Spinal cord (tissue), 10 donors: Measurements from ENCODE around the gene NACC1. TPM values are rescaled to one million over a fixed set of nuclear protein-coding genes. Genes with fewer than 3 reads are reported as not detected.

Experiments
- DNase-seq, 6 donors: peaks; one replicate each; pipeline versions ENCODE4 v3.0.0 to v3.0.0-alpha.2; 2013 to 2015; ENCODE audit warnings: low spot score in 6 of 6, low read depth in 4 of 6
- H3K27ac ChIP-seq: one replicate; pipeline ENCODE4 v1.5.1; 2013; ENCODE audit warnings: low read depth, low read length, control low read depth
- H3K27me3 ChIP-seq: one replicate; pipeline ENCODE4 v1.6.1; 2013; ENCODE audit warnings: low read length; ENCODE audit not compliant: control insufficient read depth, insufficient read depth
- H3K36me3 ChIP-seq: one replicate; pipeline ENCODE4 v1.6.1; 2013; ENCODE audit warnings: low read length; ENCODE audit not compliant: control insufficient read depth, insufficient read depth
- H3K4me1 ChIP-seq: one replicate; pipeline ENCODE4 v1.6.1; 2013; ENCODE audit warnings: low read length; ENCODE audit not compliant: control insufficient read depth, insufficient read depth
- H3K4me3 ChIP-seq: one replicate; pipeline ENCODE4 v1.5.1; 2013; ENCODE audit warnings: low read depth, low read length, control low read depth
- H3K9me3 ChIP-seq: one replicate; pipeline ENCODE4 v1.6.1; 2013; ENCODE audit warnings: low read length; ENCODE audit not compliant: control insufficient read depth, insufficient read depth
- WGBS: methylation state at CpG from one replicate; pipeline ENCODE4 v1.1.5; 2013; ENCODE audit warnings: missing lambda C conversion rate; ENCODE audit not compliant: insufficient coverage; 5-methylcytosine and 5-hydroxymethylcytosine counted together
- long read RNA-seq, 4 donors: transcript quantifications; one replicate each; lab custom pipeline, GENCODE V29; 2026
- polyA plus RNA-seq, 2 donors: library from polyadenylated mRNA; unstranded; fragments of 120-200 nt; gene quantifications; one replicate each; pipeline ENCODE4 v1.2.1, GENCODE V29; 2013; ENCODE audit not compliant: insufficient read length in 2 of 2
- total RNA-seq, 2 donors: library from RNA; depleted of rRNA in 1 of 2; stranded (reverse); fragments of 120-200 nt in 1 of 2; fragments of >200 nt in 1 of 2; gene quantifications; one replicate each; pipeline versions ENCODE4 v1.2.3 to v1.2.4, GENCODE V29; 2013 to 2014
- donor health status: healthy.

NACC1 gene
- total RNA-seq (10 to 100 TPM; 13.3 to 23.3 TPM), polyA plus RNA-seq (10 to 100 TPM; 44.7 to 45.7 TPM)
- long read RNA-seq, donor 1, full-length matches to known transcripts, result 5 of 5 reads
- long read RNA-seq, donor 1, partial matches to known transcripts, result 0 of 5 reads
- long read RNA-seq, donor 1, other reads (novel, unspliced or antisense), result 0 of 5 reads
- long read RNA-seq, donor 2, full-length matches to known transcripts, result 6 of 17 reads
- long read RNA-seq, donor 2, partial matches to known transcripts, result 0 of 17 reads
- long read RNA-seq, donor 2, other reads (novel, unspliced or antisense), result 11 of 17 reads
- long read RNA-seq, donor 3, full-length matches to known transcripts, result 2 of 2 reads
- long read RNA-seq, donor 3, partial matches to known transcripts, result 0 of 2 reads
- long read RNA-seq, donor 3, other reads (novel, unspliced or antisense), result 0 of 2 reads
- long read RNA-seq, donor 4, full-length matches to known transcripts, result 2 of 2 reads
- long read RNA-seq, donor 4, partial matches to known transcripts, result 0 of 2 reads
- long read RNA-seq, donor 4, other reads (novel, unspliced or antisense), result 0 of 2 reads

DNA sequence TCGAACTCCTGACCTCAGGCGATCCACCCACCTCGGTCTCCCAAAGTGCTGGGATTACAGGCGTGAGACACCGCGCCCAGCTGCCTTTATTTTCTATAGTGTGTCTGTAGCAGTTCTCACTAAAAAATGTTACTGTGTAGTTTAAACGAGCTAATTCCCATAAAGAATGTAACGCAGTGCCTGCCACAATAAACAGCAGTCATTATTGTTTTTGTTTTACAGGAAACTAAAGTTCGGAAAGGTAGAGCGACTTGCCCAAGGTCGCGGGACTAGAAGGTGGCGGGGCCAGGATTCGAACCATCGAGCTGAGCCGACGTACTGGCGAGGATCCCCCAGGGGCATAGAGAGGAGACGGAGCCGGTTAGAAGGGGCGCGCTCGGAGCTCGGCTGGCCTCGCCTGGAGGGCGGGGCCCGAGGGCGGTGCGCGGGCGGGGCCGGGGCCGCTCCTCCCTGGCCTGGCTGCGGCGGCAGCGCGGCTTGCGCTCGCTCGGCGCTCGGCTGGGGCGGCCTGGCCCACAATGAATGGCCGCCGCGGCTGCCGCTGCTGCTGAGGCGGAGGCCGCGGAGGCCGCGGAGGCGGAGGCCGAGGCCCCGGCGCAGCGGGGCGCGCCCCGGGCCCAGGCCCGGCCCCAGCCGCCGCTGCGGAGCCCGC lies at the start of gene NACC1:
Gene NACC1, plus strand, starts transcription at position 493 of the 652 bp plus-strand sequence. CDS start 16,944 bp downstream, outside the sequence.
- Histone ChIP-seq H3K27ac (peak within 1 kb of the TSS; percentile 61), H3K4me1 (peaks cover 51% of the 10 kb centered on the region), H3K9me3 (no peaks in the 10 kb centered on the region), H3K4me3 (peak within 1 kb of the TSS; percentile 94), H3K27me3 (no peaks in the 10 kb centered on the region), H3K36me3 (peaks cover 47% of the 10 kb centered on the region)
- DNase-seq, result peak; percentile 69 to 97 (median 84)
- WGBS, result 1% methylated on average over 58 of the region's 65 CpGs

DNA sequence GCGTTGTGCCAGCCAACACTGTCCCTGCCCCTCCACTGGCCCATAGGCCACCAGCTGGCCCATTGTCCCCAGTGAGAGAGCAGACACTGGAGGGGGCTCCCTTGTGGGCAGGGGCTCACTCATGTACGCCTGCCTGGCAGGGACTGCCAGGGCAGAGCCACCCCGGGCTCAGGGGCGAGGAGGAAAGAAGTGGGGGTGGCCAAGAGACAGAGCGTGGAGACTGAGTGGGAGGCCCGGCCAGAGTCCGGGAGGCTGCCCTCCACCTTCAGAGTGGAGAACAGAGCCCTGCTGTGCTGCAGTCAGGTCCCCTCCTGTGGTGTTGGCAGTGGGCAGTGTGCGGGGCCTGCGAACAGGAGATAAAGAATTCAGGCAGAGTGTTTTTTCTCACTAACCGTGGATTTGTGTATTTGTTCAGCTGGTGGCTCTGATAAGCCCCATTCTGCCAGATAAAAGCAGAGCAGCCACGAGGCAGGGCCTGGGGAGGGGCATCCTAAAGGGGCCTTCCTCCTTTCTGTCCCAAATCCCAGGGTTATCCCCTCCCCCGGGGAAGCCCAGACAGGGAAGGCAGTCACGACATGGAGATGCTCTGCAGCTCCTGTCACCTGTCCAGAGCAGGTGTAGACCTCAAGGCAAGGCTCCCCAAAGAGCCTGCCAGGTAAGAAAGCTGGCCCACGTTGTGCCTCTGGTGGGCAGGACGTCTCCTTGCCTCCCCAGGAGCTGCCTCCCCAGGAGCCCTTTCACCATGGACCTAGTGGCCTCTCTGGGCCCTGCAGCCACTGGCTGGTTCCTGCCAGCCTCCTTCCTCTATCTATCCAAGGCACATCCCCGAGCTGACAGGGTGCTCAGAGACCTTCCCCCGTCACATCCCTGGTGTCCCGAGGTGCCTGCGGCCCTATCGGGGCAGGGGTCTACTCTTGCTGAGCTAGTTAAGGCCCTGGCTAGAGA lies 48.4 kb upstream of the NACC1 start:
- peaks cover 49% of the 10 kb centered on the region for H3K36me3 ChIP-seq
- peak overlapping the region; percentile 90 for H3K27ac ChIP-seq
- peaks cover 99% of the 10 kb centered on the region for H3K4me1 ChIP-seq
- WGBS, result 36% methylated on average over 19 of the region's 20 CpGs
- no peaks in the 10 kb centered on the region for H3K27me3 ChIP-seq
- peak in 2 of 6 donors; percentile 50 to 60 for DNase-seq
- no peaks in the 10 kb centered on the region for H3K9me3 ChIP-seq
- H3K4me3 ChIP-seq, result no peak overlapping the region

DNA sequence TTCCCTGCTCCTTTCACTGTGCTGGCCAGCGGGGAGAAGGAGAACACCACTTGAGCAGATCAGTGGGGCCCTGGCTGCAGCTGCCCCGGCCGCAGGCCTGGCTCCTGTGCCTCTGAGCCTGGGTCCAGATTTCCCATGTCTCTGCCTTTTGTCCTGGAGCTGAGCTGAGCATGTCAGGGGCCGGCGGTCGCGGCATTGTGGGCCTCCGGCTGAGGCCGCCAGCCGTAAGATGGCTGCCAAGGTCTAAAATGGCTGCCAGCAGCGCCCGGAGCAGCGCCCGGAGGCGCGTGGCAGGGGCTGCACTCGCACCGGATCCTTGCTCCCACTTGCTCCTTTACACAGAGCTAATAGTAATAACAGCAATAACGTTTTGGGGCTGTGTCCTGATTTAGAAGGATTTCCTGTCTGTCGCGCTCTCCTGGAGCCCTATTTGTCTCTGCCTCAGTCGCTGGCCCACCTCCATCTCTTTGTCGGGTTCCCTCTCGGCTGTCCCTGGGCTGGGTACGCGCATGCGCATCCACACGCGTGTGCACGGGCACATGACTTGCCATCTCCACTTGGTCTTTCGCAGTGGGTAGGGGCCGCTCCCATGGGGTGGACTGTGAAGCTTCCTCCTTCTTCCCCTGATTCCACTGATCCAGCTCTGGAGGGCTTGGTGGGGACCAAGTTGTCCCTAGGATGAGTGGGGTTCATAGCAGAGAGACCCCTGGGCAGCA lies 47.5 kb upstream of the NACC1 start:
- H3K4me3 ChIP-seq, result no peak overlapping the region
- 52% methylated on average over 13 of the region's 32 CpGs for WGBS
- H3K27me3 ChIP-seq, result no peaks in the 10 kb centered on the region
- peak in 1 of 6 donors; percentile 85 for DNase-seq
- peak overlapping the region; percentile 90 for H3K27ac ChIP-seq
- H3K36me3 ChIP-seq, result peaks cover 51% of the 10 kb centered on the region
- H3K9me3 ChIP-seq, result no peaks in the 10 kb centered on the region
- peaks cover 97% of the 10 kb centered on the region for H3K4me1 ChIP-seq

- H3K4me1 ChIP-seq, result peaks cover 97% of the 10 kb centered on the region
- H3K9me3 ChIP-seq, result no peaks in the 10 kb centered on the region
- peaks cover 57% of the 10 kb centered on the region for H3K36me3 ChIP-seq
- H3K4me3 ChIP-seq, result no peak overlapping the region
- peak in 1 of 6 donors; percentile 64 for DNase-seq
- WGBS, result 15% methylated on average over 6 of the region's 9 CpGs
- peak overlapping the region; percentile 90 for H3K27ac ChIP-seq
- no peaks in the 10 kb centered on the region for H3K27me3 ChIP-seq
Observed at GRCh38 chr19:13071444-13072187, 46.4 kb upstream of the NACC1 start.

DNA sequence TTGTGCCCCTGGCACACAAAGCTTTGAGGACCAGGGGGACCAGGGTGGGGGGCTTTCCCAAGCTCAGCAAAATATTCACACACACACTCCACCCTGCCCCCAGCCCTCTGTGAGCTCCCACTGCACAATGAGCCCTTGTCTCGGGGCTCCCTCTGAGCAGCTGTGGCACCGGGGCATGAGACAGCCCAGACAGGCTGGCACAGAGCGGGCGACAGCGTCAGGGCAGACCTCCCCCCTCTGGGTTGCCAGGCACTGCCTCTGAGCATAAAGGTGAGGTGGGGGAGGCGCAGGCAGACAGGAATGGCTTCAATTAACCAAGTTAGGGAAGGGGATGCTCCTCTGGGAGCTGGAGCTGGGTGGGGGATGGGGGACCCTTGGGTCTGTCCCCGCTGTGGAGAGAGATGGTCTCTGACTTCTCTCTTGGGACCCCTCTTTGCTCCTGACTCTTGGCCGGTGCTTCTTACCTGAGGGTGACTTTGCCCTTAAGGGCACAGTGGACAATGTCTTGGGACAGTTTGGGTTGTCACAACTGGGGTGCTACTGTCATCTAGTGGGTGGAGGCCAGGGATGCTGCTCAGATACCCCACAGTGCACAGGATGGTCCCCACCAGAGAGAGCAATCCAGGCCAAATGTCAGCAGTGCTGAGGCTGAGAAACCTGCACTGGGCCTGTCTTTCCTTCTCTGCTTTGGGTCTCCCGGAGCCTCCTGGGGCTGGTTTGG lies 45.7 kb upstream of the NACC1 start:
- Histone ChIP-seq H3K27me3 (no peaks in the 10 kb centered on the region), H3K4me3 (no peak overlapping the region), H3K27ac (peak overlapping the region; percentile 90), H3K9me3 (no peaks in the 10 kb centered on the region), H3K4me1 (peaks cover 97% of the 10 kb centered on the region), H3K36me3 (peaks cover 62% of the 10 kb centered on the region)
- peak in 5 of 6 donors; percentile 65 to 95 (median 83) for DNase-seq
- 33% methylated on average over 9 of the region's 9 CpGs for WGBS

- Histone ChIP-seq H3K4me3 (no peak overlapping the region), H3K27me3 (no peaks in the 10 kb centered on the region), H3K36me3 (peaks cover 70% of the 10 kb centered on the region), H3K9me3 (no peaks in the 10 kb centered on the region), H3K27ac (peak overlapping the region; percentile 90), H3K4me1 (peaks cover 97% of the 10 kb centered on the region)
- 74% methylated on average over 3 of the region's 5 CpGs for WGBS
- no peak for DNase-seq
Observed at GRCh38 chr19:13073263-13073662, 44.8 kb upstream of the NACC1 start.

GRCh38 chr19:13074378-13074777 lies 43.7 kb upstream of the NACC1 start:
- peaks cover 97% of the 10 kb centered on the region for H3K4me1 ChIP-seq
- WGBS, result 86% methylated on average over 2 of the region's 4 CpGs
- DNase-seq, result no peak
- H3K4me3 ChIP-seq, result no peak overlapping the region
- peak overlapping the region; percentile 61 for H3K27ac ChIP-seq
- peaks cover 75% of the 10 kb centered on the region for H3K36me3 ChIP-seq
- no peaks in the 10 kb centered on the region for H3K9me3 ChIP-seq
- no peaks in the 10 kb centered on the region for H3K27me3 ChIP-seq

DNA sequence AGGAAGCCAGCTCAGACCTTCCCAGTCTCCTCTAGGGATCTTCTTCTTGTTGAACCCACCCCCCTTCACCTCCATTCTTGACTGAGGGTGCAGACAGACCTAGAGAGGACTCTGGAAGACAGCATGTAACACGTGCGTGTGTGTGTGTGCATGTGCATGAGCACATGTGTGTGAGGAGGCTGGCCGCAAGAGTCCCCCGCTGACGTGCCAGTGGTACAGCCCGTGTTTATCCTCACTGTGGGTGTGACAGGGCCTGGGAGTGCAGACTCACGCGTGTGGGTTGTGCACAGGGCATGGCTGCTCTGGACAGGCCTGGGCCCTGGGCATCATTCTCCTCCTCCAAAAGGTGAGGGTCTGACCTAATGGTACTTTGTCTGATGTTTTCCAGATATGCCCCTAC lies 41.7 kb upstream of the NACC1 start:
- Histone ChIP-seq H3K27me3 (no peaks in the 10 kb centered on the region), H3K27ac (peak overlapping the region; percentile 80), H3K36me3 (peaks cover 78% of the 10 kb centered on the region), H3K9me3 (no peaks in the 10 kb centered on the region), H3K4me3 (no peak overlapping the region), H3K4me1 (peaks cover 84% of the 10 kb centered on the region)
- DNase-seq, result no peak
- 74% methylated on average over 5 of the region's 8 CpGs for WGBS
